GM12878 (cell line): ENCODE results near the gene SHROOM3. TPM values are rescaled to one million over a fixed set of nuclear protein-coding genes. Genes with fewer than 3 reads are reported as not detected.

ENCODE experiments used
- ATAC-seq: fragments of 200-7000 bp; cut with Tn5 transposase; 3 replicates; pipeline ENCODE4 v1.9.1; 2020; ENCODE audit warnings: mild to moderate bottlenecking, moderate library complexity
- BruUV-seq: library from RNA; stranded (reverse); fragments of 400-500 nt; replicated peaks from 2 replicates; lab custom pipeline; 2021; lab: Mats Ljungman, UMichigan
- CTCF ChIA-PET: fragments of 300-600 bp; sonication (Branson Sonifier 250); formaldehyde crosslinking; extraction: SDS; loops from one replicate; lab custom pipeline; 2021; ENCODE audit warnings: inconsistent platforms; lab: Yijun Ruan, JAX
- POLR2A ChIA-PET: fragments of 350-600 bp; formaldehyde crosslinking; extraction: SDS; loops from one replicate; lab custom pipeline; 2021; ENCODE audit warnings: inconsistent platforms; lab: Charles Lee
- RAD21 ChIA-PET: fragments of 300-600 bp; sonication (Branson Sonifier 250); formaldehyde crosslinking; loops from one replicate; lab custom pipeline; 2023; ENCODE audit warnings: antibody characterized with exemption; ENCODE audit not compliant: unreplicated experiment; lab: Charles Lee
- SMC1A ChIA-PET: fragments of 300-600 bp; sonication (Branson Sonifier 250); formaldehyde crosslinking; loops from one replicate; lab custom pipeline; 2023; ENCODE audit not compliant: unreplicated experiment, uncharacterized antibody; lab: Charles Lee
- DNase-seq: peaks from one replicate; pipeline ENCODE4 v3.0.0-alpha.2; 2011; ENCODE audit warnings: low read depth, low spot score
- FAIRE-seq: peaks from 3 replicates; lab custom pipeline; 2011; peaks lifted over from hg19 to GRCh38; lab: Jason Lieb, UNC
- H2AFZ ChIP-seq: 2 replicates; pipeline ENCODE4 v1.6.0; 2011; ENCODE audit warnings: low read depth, low read length, control low read depth; ENCODE audit not compliant: control insufficient read depth
- H3K27ac ChIP-seq: 2 replicates; pipeline ENCODE4 v1.5.1; 2011; ENCODE audit warnings: control low read depth; ENCODE audit not compliant: control insufficient read depth, insufficient read depth
- H3K27me3 ChIP-seq, 2 experiments: replicated peaks in 1 of 2; 2 replicates each; pipeline versions ENCODE4 v1.6.0 to v1.6.1; 2011; ENCODE audit warnings: low read length in 1 of 2; ENCODE audit not compliant: control insufficient read depth in 2 of 2, insufficient read depth in 2 of 2
- H3K36me3 ChIP-seq, 2 experiments: 2 replicates each; pipeline ENCODE4 v1.5.1; 2011; ENCODE audit warnings: low read length in 1 of 2; ENCODE audit not compliant: control insufficient read depth in 2 of 2, insufficient read depth in 2 of 2
- H3K4me1 ChIP-seq: 2 replicates; pipeline ENCODE4 v1.6.1; 2011; ENCODE audit warnings: mild to moderate bottlenecking, low read length, moderate library complexity, mixed read lengths; ENCODE audit not compliant: control insufficient read depth, insufficient read depth
- H3K4me2 ChIP-seq: 2 replicates; pipeline ENCODE4 v1.6.0; 2011; ENCODE audit warnings: control low read depth; ENCODE audit not compliant: control insufficient read depth, insufficient read depth
- H3K4me3 ChIP-seq: fragments of 200-600 bp; sonication (generic); 2 replicates; pipeline ENCODE4 v1.5.1; 2016
- H3K79me2 ChIP-seq: 2 replicates; pipeline ENCODE4 v1.6.0; 2011; ENCODE audit warnings: low read length; ENCODE audit not compliant: control insufficient read depth, insufficient read depth
- H3K9ac ChIP-seq: 2 replicates; pipeline ENCODE4 v1.8.0; 2011; ENCODE audit warnings: low read length, control low read depth, mixed read lengths; ENCODE audit not compliant: control insufficient read depth, insufficient read depth
- H3K9me3 ChIP-seq: replicated peaks from 3 replicates; pipeline ENCODE4 v1.5.1; 2011; ENCODE audit warnings: mild to moderate bottlenecking, low read length; ENCODE audit not compliant: control insufficient read depth, insufficient read depth
- H4K20me1 ChIP-seq: 2 replicates; pipeline ENCODE4 v1.6.0; 2011; ENCODE audit not compliant: control insufficient read depth, insufficient read depth
- CBX5 ChIP-seq: sonication (generic); IDR thresholded peaks from 2 replicates; pipeline ENCODE4 v1.6.1; 2016; ENCODE audit warnings: low read depth, moderate library complexity, mild to moderate bottlenecking, inconsistent platforms
- IRF4 ChIP-seq: IDR thresholded peaks from 2 replicates; pipeline ENCODE4 v1.6.1; 2011; ENCODE audit warnings: low read depth, low read length
- JUND ChIP-seq: IDR thresholded peaks from 2 replicates; pipeline ENCODE4 v1.6.1; 2012; ENCODE audit warnings: low read depth, mild to moderate bottlenecking, low read length, improper control_type of control experiment, moderate library complexity
- MXI1 ChIP-seq: fragments of 150-350 bp; IDR thresholded peaks from 2 replicates; pipeline ENCODE4 v1.6.1; 2011; ENCODE audit warnings: low read depth, mild to moderate bottlenecking, inconsistent platforms, low read length, improper control_type of control experiment
- NBN ChIP-seq: fragments of 450-650 bp; IDR thresholded peaks from 2 replicates; pipeline ENCODE4 v1.6.1; 2016
- SMARCA5 ChIP-seq: fragments of 450-650 bp; IDR thresholded peaks from 2 replicates; pipeline ENCODE4 v1.6.1; 2017; ENCODE audit warnings: mild to moderate bottlenecking
- WGBS: methylation state at CpG from one replicate; pipeline ENCODE4 v1.1.6; 2016; ENCODE audit warnings: low lambda C conversion rate; ENCODE audit not compliant: insufficient replicate concordance, insufficient coverage; ENCODE audit errors: missing lambda C conversion rate; 5-methylcytosine and 5-hydroxymethylcytosine counted together
- in situ Hi-C: fragments of 300-500 bp; cut with MboI; formaldehyde crosslinking; loops from 9 replicates; pipeline ENCODE4 v1.14.3; 2018; ENCODE audit warnings: mixed read lengths
- intact Hi-C: fragments of 100-400 bp; cut with micrococcal nuclease; formaldehyde crosslinking; loops from one replicate; pipeline ENCODE4 v1.14.2; 2022; ENCODE audit not compliant: unreplicated experiment
- polyA plus RNA-seq, 11 experiments: library from polyadenylated mRNA; depleted of rRNA in 4 of 11; unstranded in 6 of 11; stranded (reverse) in 5 of 11; fragments of >200 nt; fragmentation: Nextera tagmentation in 4 of 11; fragmentation: Illumina TruSeq in 1 of 11; extraction: Ambion mirVana in 4 of 11; extraction: Trizol in 1 of 11; gene quantifications; 1 replicate in 1 of 11; 2 replicates in 10 of 11; pipeline versions ENCODE4 v1.2.1 to v1.2.3, GENCODE V29; 2011 to 2016; ENCODE audit warnings: inconsistent platforms in 2 of 11, missing spikeins in 2 of 11, low read depth in 1 of 11
- total RNA-seq, 4 experiments: library from RNA; depleted of rRNA in 3 of 4; stranded (reverse); fragments of >200 nt in 3 of 4; fragmentation: Illumina TruSeq in 1 of 4; extraction: Trizol in 1 of 4; gene quantifications; 2 replicates each; pipeline versions ENCODE4 v1.2.1 to v1.2.3, GENCODE V29; 2013 to 2021
- TF ChIP-seq, protein P1 (sequence below): fragments of 450-650 bp; IDR thresholded peaks from 2 replicates; pipeline ENCODE4 v1.6.1; 2016; ENCODE audit warnings: mild to moderate bottlenecking, moderate library complexity, borderline replicate concordance
- TF ChIP-seq, protein P2 (sequence below): fragments of 150-350 bp; IDR thresholded peaks from 2 replicates; pipeline ENCODE4 v1.6.1; 2016; ENCODE audit warnings: low read depth, low read length
- TF ChIP-seq, protein P3 (sequence below): fragments of 450-650 bp; IDR thresholded peaks from 2 replicates; pipeline ENCODE4 v1.6.1; 2016; ENCODE audit warnings: mild to moderate bottlenecking

Gene SHROOM3
- total and polyA plus RNA-seq, 10 of the 15 experiments (the other 5 are each of a cell fraction or from before 2014, with no cell fraction given), result under 0.01 to 0.29 (median 0.08) TPM; not detected in 1

DNA sequence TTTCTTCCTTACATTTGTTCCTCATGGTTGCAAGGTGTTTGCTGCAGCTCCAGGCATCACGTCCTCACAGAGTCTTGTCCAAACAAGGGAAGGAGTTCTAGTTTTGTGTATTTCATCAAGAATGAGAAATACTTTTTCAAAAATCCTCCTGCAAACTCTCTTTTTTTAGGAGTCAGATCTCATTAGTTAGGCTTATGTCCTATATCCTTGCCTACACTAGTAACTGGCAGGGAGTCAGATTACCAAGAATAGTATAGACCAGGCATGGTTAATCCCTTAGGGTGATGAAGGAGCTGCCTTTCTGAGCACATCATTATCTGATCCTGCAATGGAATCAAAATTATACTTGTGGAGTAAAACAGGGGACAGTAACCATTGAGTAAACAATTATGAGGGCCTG, 160.4 kb downstream of the SHROOM3 start:
- no peaks in the 10 kb centered on the region for H3K79me2 ChIP-seq
- no peak overlapping the region for H3K27ac ChIP-seq
- H3K4me3 ChIP-seq, result no peak overlapping the region
- no peaks in the 10 kb centered on the region for H3K9me3 ChIP-seq
- DNase-seq, result no peak
- H3K27me3 ChIP-seq, result peaks cover 0 to 8% of the 10 kb centered on the region in 2 experiments; a peak in 2 of 4 replicates
- no peak for FAIRE-seq
- intact Hi-C loops (no loop called here), in situ Hi-C loops (no loop called here)
- no peaks in the 10 kb centered on the region for H4K20me1 ChIP-seq
- 0% methylated on average over 1 of the region's 1 CpG for WGBS
- TF ChIP-seq CBX5, result no peak
- no peak for TF ChIP-seq SMARCA5
- TF ChIP-seq, protein P1, sequence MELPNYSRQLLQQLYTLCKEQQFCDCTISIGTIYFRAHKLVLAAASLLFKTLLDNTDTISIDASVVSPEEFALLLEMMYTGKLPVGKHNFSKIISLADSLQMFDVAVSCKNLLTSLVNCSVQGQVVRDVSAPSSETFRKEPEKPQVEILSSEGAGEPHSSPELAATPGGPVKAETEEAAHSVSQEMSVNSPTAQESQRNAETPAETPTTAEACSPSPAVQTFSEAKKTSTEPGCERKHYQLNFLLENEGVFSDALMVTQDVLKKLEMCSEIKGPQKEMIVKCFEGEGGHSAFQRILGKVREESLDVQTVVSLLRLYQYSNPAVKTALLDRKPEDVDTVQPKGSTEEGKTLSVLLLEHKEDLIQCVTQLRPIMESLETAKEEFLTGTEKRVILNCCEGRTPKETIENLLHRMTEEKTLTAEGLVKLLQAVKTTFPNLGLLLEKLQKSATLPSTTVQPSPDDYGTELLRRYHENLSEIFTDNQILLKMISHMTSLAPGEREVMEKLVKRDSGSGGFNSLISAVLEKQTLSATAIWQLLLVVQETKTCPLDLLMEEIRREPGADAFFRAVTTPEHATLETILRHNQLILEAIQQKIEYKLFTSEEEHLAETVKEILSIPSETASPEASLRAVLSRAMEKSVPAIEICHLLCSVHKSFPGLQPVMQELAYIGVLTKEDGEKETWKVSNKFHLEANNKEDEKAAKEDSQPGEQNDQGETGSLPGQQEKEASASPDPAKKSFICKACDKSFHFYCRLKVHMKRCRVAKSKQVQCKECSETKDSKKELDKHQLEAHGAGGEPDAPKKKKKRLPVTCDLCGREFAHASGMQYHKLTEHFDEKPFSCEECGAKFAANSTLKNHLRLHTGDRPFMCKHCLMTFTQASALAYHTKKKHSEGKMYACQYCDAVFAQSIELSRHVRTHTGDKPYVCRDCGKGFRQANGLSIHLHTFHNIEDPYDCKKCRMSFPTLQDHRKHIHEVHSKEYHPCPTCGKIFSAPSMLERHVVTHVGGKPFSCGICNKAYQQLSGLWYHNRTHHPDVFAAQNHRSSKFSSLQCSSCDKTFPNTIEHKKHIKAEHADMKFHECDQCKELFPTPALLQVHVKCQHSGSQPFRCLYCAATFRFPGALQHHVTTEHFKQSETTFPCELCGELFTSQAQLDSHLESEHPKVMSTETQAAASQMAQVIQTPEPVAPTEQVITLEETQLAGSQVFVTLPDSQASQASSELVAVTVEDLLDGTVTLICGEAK, result no peak
- TF ChIP-seq, protein P2, sequence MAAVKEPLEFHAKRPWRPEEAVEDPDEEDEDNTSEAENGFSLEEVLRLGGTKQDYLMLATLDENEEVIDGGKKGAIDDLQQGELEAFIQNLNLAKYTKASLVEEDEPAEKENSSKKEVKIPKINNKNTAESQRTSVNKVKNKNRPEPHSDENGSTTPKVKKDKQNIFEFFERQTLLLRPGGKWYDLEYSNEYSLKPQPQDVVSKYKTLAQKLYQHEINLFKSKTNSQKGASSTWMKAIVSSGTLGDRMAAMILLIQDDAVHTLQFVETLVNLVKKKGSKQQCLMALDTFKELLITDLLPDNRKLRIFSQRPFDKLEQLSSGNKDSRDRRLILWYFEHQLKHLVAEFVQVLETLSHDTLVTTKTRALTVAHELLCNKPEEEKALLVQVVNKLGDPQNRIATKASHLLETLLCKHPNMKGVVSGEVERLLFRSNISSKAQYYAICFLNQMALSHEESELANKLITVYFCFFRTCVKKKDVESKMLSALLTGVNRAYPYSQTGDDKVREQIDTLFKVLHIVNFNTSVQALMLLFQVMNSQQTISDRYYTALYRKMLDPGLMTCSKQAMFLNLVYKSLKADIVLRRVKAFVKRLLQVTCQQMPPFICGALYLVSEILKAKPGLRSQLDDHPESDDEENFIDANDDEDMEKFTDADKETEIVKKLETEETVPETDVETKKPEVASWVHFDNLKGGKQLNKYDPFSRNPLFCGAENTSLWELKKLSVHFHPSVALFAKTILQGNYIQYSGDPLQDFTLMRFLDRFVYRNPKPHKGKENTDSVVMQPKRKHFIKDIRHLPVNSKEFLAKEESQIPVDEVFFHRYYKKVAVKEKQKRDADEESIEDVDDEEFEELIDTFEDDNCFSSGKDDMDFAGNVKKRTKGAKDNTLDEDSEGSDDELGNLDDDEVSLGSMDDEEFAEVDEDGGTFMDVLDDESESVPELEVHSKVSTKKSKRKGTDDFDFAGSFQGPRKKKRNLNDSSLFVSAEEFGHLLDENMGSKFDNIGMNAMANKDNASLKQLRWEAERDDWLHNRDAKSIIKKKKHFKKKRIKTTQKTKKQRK, result no peak
- TF ChIP-seq, protein P3, sequence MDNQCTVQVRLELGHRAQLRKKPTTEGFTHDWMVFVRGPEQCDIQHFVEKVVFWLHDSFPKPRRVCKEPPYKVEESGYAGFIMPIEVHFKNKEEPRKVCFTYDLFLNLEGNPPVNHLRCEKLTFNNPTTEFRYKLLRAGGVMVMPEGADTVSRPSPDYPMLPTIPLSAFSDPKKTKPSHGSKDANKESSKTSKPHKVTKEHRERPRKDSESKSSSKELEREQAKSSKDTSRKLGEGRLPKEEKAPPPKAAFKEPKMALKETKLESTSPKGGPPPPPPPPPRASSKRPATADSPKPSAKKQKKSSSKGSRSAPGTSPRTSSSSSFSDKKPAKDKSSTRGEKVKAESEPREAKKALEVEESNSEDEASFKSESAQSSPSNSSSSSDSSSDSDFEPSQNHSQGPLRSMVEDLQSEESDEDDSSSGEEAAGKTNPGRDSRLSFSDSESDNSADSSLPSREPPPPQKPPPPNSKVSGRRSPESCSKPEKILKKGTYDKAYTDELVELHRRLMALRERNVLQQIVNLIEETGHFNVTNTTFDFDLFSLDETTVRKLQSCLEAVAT, result no peak
- no peak for TF ChIP-seq MXI1
- no peak for TF ChIP-seq NBN
- no peak for TF ChIP-seq JUND
- no peak for TF ChIP-seq IRF4
- H3K9ac ChIP-seq, result no peak overlapping the region
- POLR2A ChIA-PET, result no interaction called here
- SMC1A ChIA-PET, result no interaction called here
- H3K4me2 ChIP-seq, result no peak overlapping the region
- H3K36me3 ChIP-seq, result no peaks in the 10 kb centered on the region
- CTCF ChIA-PET, result no interaction called here
- H2AFZ ChIP-seq, result no peak overlapping the region
- no peaks in the 10 kb centered on the region for H3K4me1 ChIP-seq
- RAD21 ChIA-PET, result no interaction called here
- no TSS peak for BruUV-seq
- no peak for ATAC-seq
